ENCODE measurements around the gene EFCAB13. TPM values are rescaled to one million over a fixed set of nuclear protein-coding genes. Genes with fewer than 3 reads are reported as not detected.
"Not testable (repeated sequence)": the region's sequence is repeated elsewhere in the genome, so short reads cannot be mapped to it uniquely, and the experiment has no call there.

The EFCAB13 gene
- polyA plus RNA-seq, 2 donors, result 0.61 to 1.8 TPM

- Histone ChIP-seq H3K4me3 (ENCODE audit: low read depth in 1 of 2, low read length in 2 of 2) (no peak overlapping the region), H3K9me3 (ENCODE audit: control insufficient read depth in 2 of 2, insufficient read depth in 1 of 2, low read depth in 1 of 2, low read length in 1 of 2) (no peaks in the 10 kb centered on the region), H3K4me1 (ENCODE audit: control insufficient read depth in 2 of 2, insufficient read depth in 2 of 2, low read length in 1 of 2) (peaks cover 0 to 7% of the 10 kb centered on the region in 2 donors), H3K27me3 (ENCODE audit: control insufficient read depth in 1 of 2, insufficient read depth in 2 of 2, low read length in 2 of 2) (no peaks in the 10 kb centered on the region), H3K27ac (ENCODE audit: low read depth in 2 of 2, low read length in 1 of 2) (no peak overlapping the region), H3K36me3 (ENCODE audit: control insufficient read depth in 2 of 2, insufficient read depth in 2 of 2, low read length in 1 of 2) (no peaks in the 10 kb centered on the region)
- WGBS, 2 donors, result 87 to 88% methylated on average over 2 of the region's 2 CpGs
These were observed 39.4 kb downstream of the EFCAB13 start for GRCh38 chr17:47363171-47363570.

- H3K9me3 ChIP-seq (ENCODE audit: control insufficient read depth in 2 of 2, insufficient read depth in 1 of 2, low read depth in 1 of 2, low read length in 1 of 2), result no peaks in the 10 kb centered on the region
- WGBS, 2 donors, result 93 to 94% methylated on average over 10 of the region's 10 CpGs
These were observed 43.5 kb downstream of the EFCAB13 start for GRCh38 chr17:47367257-47367656.

GRCh38 chr17:47368262-47368661 is 44.5 kb downstream of the EFCAB13 start:
- peaks cover 0 to 7% of the 10 kb centered on the region in 2 donors for H3K4me1 ChIP-seq (ENCODE audit: control insufficient read depth in 2 of 2, insufficient read depth in 2 of 2, low read length in 1 of 2)
- no peak overlapping the region for H3K4me3 ChIP-seq (ENCODE audit: low read depth in 1 of 2, low read length in 2 of 2)
- WGBS, 2 donors, result 46 to 51% methylated on average over 3 of the region's 3 CpGs
- no peaks in the 10 kb centered on the region for H3K9me3 ChIP-seq (ENCODE audit: control insufficient read depth in 2 of 2, insufficient read depth in 1 of 2, low read depth in 1 of 2, low read length in 1 of 2)
- no peak overlapping the region for H3K27ac ChIP-seq (ENCODE audit: low read depth in 2 of 2, low read length in 1 of 2)
- H3K27me3 ChIP-seq (ENCODE audit: control insufficient read depth in 1 of 2, insufficient read depth in 2 of 2, low read length in 2 of 2), result no peaks in the 10 kb centered on the region
- H3K36me3 ChIP-seq (ENCODE audit: control insufficient read depth in 2 of 2, insufficient read depth in 2 of 2, low read length in 1 of 2), result no peaks in the 10 kb centered on the region

More at GRCh38 chr17:47367257-47367656, 43.5 kb downstream of the EFCAB13 start:
- Histone ChIP-seq H3K4me1 (ENCODE audit: control insufficient read depth in 2 of 2, insufficient read depth in 2 of 2, low read length in 1 of 2) (peaks cover 0 to 7% of the 10 kb centered on the region in 2 donors), H3K36me3 (ENCODE audit: control insufficient read depth in 2 of 2, insufficient read depth in 2 of 2, low read length in 1 of 2) (no peaks in the 10 kb centered on the region), H3K27ac (ENCODE audit: low read depth in 2 of 2, low read length in 1 of 2) (no peak overlapping the region), H3K4me3 (ENCODE audit: low read depth in 1 of 2, low read length in 2 of 2) (no peak overlapping the region), H3K27me3 (ENCODE audit: control insufficient read depth in 1 of 2, insufficient read depth in 2 of 2, low read length in 2 of 2) (no peaks in the 10 kb centered on the region)

- H3K27me3 ChIP-seq (ENCODE audit: control insufficient read depth in 1 of 2, insufficient read depth in 2 of 2, low read length in 2 of 2); H3K4me3 ChIP-seq (ENCODE audit: low read depth in 1 of 2, low read length in 2 of 2); H3K36me3 ChIP-seq (ENCODE audit: control insufficient read depth in 2 of 2, insufficient read depth in 2 of 2, low read length in 1 of 2); H3K27ac ChIP-seq (ENCODE audit: low read depth in 2 of 2, low read length in 1 of 2); H3K4me1 ChIP-seq (ENCODE audit: control insufficient read depth in 2 of 2, insufficient read depth in 2 of 2, low read length in 1 of 2); H3K9me3 ChIP-seq (ENCODE audit: control insufficient read depth in 2 of 2, insufficient read depth in 1 of 2, low read depth in 1 of 2, low read length in 1 of 2): not testable (repeated sequence)
- 62 to 65% methylated on average over 3 of the region's 3 CpGs for WGBS, 2 donors
These were observed 47.1 kb downstream of the EFCAB13 start for GRCh38 chr17:47370899-47371298.

GRCh38 chr17:47373002-47373401 is 49.2 kb downstream of the EFCAB13 start:
- H3K27ac ChIP-seq (ENCODE audit: low read depth in 2 of 2, low read length in 1 of 2), result no peak overlapping the region
- no peaks in the 10 kb centered on the region for H3K9me3 ChIP-seq (ENCODE audit: control insufficient read depth in 2 of 2, insufficient read depth in 1 of 2, low read depth in 1 of 2, low read length in 1 of 2)
- no peak overlapping the region for H3K4me3 ChIP-seq (ENCODE audit: low read depth in 1 of 2, low read length in 2 of 2)
- H3K4me1 ChIP-seq (ENCODE audit: control insufficient read depth in 2 of 2, insufficient read depth in 2 of 2, low read length in 1 of 2), result no peaks in the 10 kb centered on the region
- no peaks in the 10 kb centered on the region for H3K27me3 ChIP-seq (ENCODE audit: control insufficient read depth in 1 of 2, insufficient read depth in 2 of 2, low read length in 2 of 2)
- WGBS, 2 donors, result 96 to 100% methylated on average over 1 of the region's 1 CpG
- no peaks in the 10 kb centered on the region for H3K36me3 ChIP-seq (ENCODE audit: control insufficient read depth in 2 of 2, insufficient read depth in 2 of 2, low read length in 1 of 2)

GRCh38 chr17:47376247-47376646 is 52.5 kb downstream of the EFCAB13 start:
- Histone ChIP-seq H3K4me3 (ENCODE audit: low read depth in 1 of 2, low read length in 2 of 2) (no peak overlapping the region), H3K36me3 (ENCODE audit: control insufficient read depth in 2 of 2, insufficient read depth in 2 of 2, low read length in 1 of 2) (no peaks in the 10 kb centered on the region), H3K9me3 (ENCODE audit: control insufficient read depth in 2 of 2, insufficient read depth in 1 of 2, low read depth in 1 of 2, low read length in 1 of 2) (no peaks in the 10 kb centered on the region), H3K27me3 (ENCODE audit: control insufficient read depth in 1 of 2, insufficient read depth in 2 of 2, low read length in 2 of 2) (no peaks in the 10 kb centered on the region), H3K27ac (ENCODE audit: low read depth in 2 of 2, low read length in 1 of 2) (no peak overlapping the region), H3K4me1 (ENCODE audit: control insufficient read depth in 2 of 2, insufficient read depth in 2 of 2, low read length in 1 of 2) (no peaks in the 10 kb centered on the region)
- WGBS, 2 donors, result 85 to 93% methylated on average over 1 of the region's 1 CpG

GRCh38 chr17:47388825-47389224 is 65.1 kb downstream of the EFCAB13 start:
- H3K9me3 ChIP-seq (ENCODE audit: control insufficient read depth in 2 of 2, insufficient read depth in 1 of 2, low read depth in 1 of 2, low read length in 1 of 2), result no peaks in the 10 kb centered on the region
- H3K36me3 ChIP-seq (ENCODE audit: control insufficient read depth in 2 of 2, insufficient read depth in 2 of 2, low read length in 1 of 2), result no peaks in the 10 kb centered on the region
- H3K4me3 ChIP-seq (ENCODE audit: low read depth in 1 of 2, low read length in 2 of 2), result no peak overlapping the region
- H3K27me3 ChIP-seq (ENCODE audit: control insufficient read depth in 1 of 2, insufficient read depth in 2 of 2, low read length in 2 of 2), result no peaks in the 10 kb centered on the region
- no peak overlapping the region for H3K27ac ChIP-seq (ENCODE audit: low read depth in 2 of 2, low read length in 1 of 2)
- no peaks in the 10 kb centered on the region for H3K4me1 ChIP-seq (ENCODE audit: control insufficient read depth in 2 of 2, insufficient read depth in 2 of 2, low read length in 1 of 2)

- H3K4me1 ChIP-seq (ENCODE audit: control insufficient read depth in 2 of 2, insufficient read depth in 2 of 2, low read length in 1 of 2), result not testable (repeated sequence)
These were observed 73.9 kb downstream of the EFCAB13 start for GRCh38 chr17:47397532-47398128.

GRCh38 chr17:47400333-47400732 is 76.6 kb downstream of the EFCAB13 start:
- no peaks in the 10 kb centered on the region for H3K4me1 ChIP-seq (ENCODE audit: control insufficient read depth in 2 of 2, insufficient read depth in 2 of 2, low read length in 1 of 2)
- no peaks in the 10 kb centered on the region for H3K36me3 ChIP-seq (ENCODE audit: control insufficient read depth in 2 of 2, insufficient read depth in 2 of 2, low read length in 1 of 2)
- no peak overlapping the region for H3K4me3 ChIP-seq (ENCODE audit: low read depth in 1 of 2, low read length in 2 of 2)
- no peak overlapping the region for H3K27ac ChIP-seq (ENCODE audit: low read depth in 2 of 2, low read length in 1 of 2)
- whole genome bisulfite sequencing, 2 donors, result 53 to 77% methylated on average over 1 of the region's 1 CpG
- no peaks in the 10 kb centered on the region for H3K9me3 ChIP-seq (ENCODE audit: control insufficient read depth in 2 of 2, insufficient read depth in 1 of 2, low read depth in 1 of 2, low read length in 1 of 2)
- H3K27me3 ChIP-seq (ENCODE audit: control insufficient read depth in 1 of 2, insufficient read depth in 2 of 2, low read length in 2 of 2), result no peaks in the 10 kb centered on the region

More at GRCh38 chr17:47397532-47398128, 73.9 kb downstream of the EFCAB13 start:
- WGBS, 2 donors, result 95 to 97% methylated on average over 25 to 46 of the region's 49 CpGs
- not testable (repeated sequence) for H3K27ac ChIP-seq (ENCODE audit: low read depth in 2 of 2, low read length in 1 of 2); H3K27me3 ChIP-seq (ENCODE audit: control insufficient read depth in 1 of 2, insufficient read depth in 2 of 2, low read length in 2 of 2); H3K36me3 ChIP-seq (ENCODE audit: control insufficient read depth in 2 of 2, insufficient read depth in 2 of 2, low read length in 1 of 2); H3K4me3 ChIP-seq (ENCODE audit: low read depth in 1 of 2, low read length in 2 of 2); H3K9me3 ChIP-seq (ENCODE audit: control insufficient read depth in 2 of 2, insufficient read depth in 1 of 2, low read depth in 1 of 2, low read length in 1 of 2)

- no peaks in the 10 kb centered on the region for H3K36me3 ChIP-seq (ENCODE audit: control insufficient read depth in 2 of 2, insufficient read depth in 2 of 2, low read length in 1 of 2)
- H3K4me1 ChIP-seq (ENCODE audit: control insufficient read depth in 2 of 2, insufficient read depth in 2 of 2, low read length in 1 of 2), result no peaks in the 10 kb centered on the region
- WGBS, 2 donors, result 81 to 87% methylated on average over 2 of the region's 2 CpGs
- H3K27me3 ChIP-seq (ENCODE audit: control insufficient read depth in 1 of 2, insufficient read depth in 2 of 2, low read length in 2 of 2), result no peaks in the 10 kb centered on the region
- no peak overlapping the region for H3K27ac ChIP-seq (ENCODE audit: low read depth in 2 of 2, low read length in 1 of 2)
- no peak overlapping the region for H3K4me3 ChIP-seq (ENCODE audit: low read depth in 1 of 2, low read length in 2 of 2)
- no peaks in the 10 kb centered on the region for H3K9me3 ChIP-seq (ENCODE audit: control insufficient read depth in 2 of 2, insufficient read depth in 1 of 2, low read depth in 1 of 2, low read length in 1 of 2)
These were observed 77.3 kb downstream of the EFCAB13 start for GRCh38 chr17:47401100-47401499.

Measured in esophagus (tissue), 2 donors.